Gastrocnemius medialis (tissue), 4 donors: Measurements from ENCODE around the gene SPEN.

Experiments
- CTCF ChIP-seq, 5 experiments: fragments of 450-650 bp in 3 of 5; fragments of 200-600 bp in 2 of 5; sonication (generic) in 2 of 5; IDR thresholded peaks in 4 of 5; conservative IDR thresholded peaks in 1 of 5; 1 replicate in 4 of 5; 2 replicates in 1 of 5; pipeline ENCODE4 v1.5.1; 2016 to 2019; ENCODE audit warnings: antibody characterized with exemption in 5 of 5, mild to moderate bottlenecking in 3 of 5, moderate library complexity in 3 of 5
- POLR2A ChIP-seq, 2 donors: fragments of 450-650 bp; IDR thresholded peaks; one replicate each; pipeline ENCODE4 v1.6.1; 2017; ENCODE audit warnings: antibody characterized with exemption in 2 of 2, mild to moderate bottlenecking in 2 of 2, moderate library complexity in 2 of 2

- TF ChIP-seq CTCF (IDR thresholded peaks at IDR 0.05 in 4 of 5, conservative IDR thresholded peaks at IDR 0.05 in 1 of 5): no peak
- no peak for TF ChIP-seq POLR2A (IDR thresholded peaks at IDR 0.05)
These were observed 83.9 kb downstream of the SPEN start for GRCh38 chr1:15931401-15931800.
